BLaER1 (cell line): ENCODE data around the gene DDX51.

Experiments
- H3K27ac ChIP-seq: shearing (Covaris generic); formaldehyde crosslinking; 2 replicates; pipeline ENCODE4 v1.8.1; 2022
- H3K27me3 ChIP-seq: shearing (Covaris generic); formaldehyde crosslinking; 2 replicates; pipeline ENCODE4 v1.8.1; 2022
- H3K36me3 ChIP-seq: shearing (Covaris generic); formaldehyde crosslinking; 2 replicates; pipeline ENCODE4 v1.8.1; 2022
- H3K4me1 ChIP-seq: shearing (Covaris generic); formaldehyde crosslinking; 2 replicates; pipeline ENCODE4 v1.8.1; 2022
- H3K4me2 ChIP-seq: shearing (Covaris generic); formaldehyde crosslinking; 2 replicates; pipeline ENCODE4 v1.8.1; 2022
- H3K4me3 ChIP-seq: shearing (Covaris generic); formaldehyde crosslinking; 2 replicates; pipeline ENCODE4 v1.8.1; 2022
- H3K9ac ChIP-seq: shearing (Covaris generic); formaldehyde crosslinking; 2 replicates; pipeline ENCODE4 v1.8.1; 2022
- H3K9me3 ChIP-seq: shearing (Covaris generic); formaldehyde crosslinking; 2 replicates; pipeline ENCODE4 v1.8.1; 2022
- H4K20me1 ChIP-seq: shearing (Covaris generic); formaldehyde crosslinking; 2 replicates; pipeline ENCODE4 v1.8.1; 2022
- Cebpa-rat ChIP-seq: shearing (Covaris generic); IDR thresholded peaks from 2 replicates; pipeline ENCODE4 v1.8.1; 2022

The DDX51 gene

GRCh38 chr12:132187646-132188450 lies 43.7 kb upstream of the DDX51 start:
- H3K9ac ChIP-seq: peak overlapping the region; percentile 83
- peak overlapping the region; percentile 71 for H3K4me3 ChIP-seq
- no peaks in the 10 kb centered on the region for H3K9me3 ChIP-seq
- peaks cover 88% of the 10 kb centered on the region for H3K4me1 ChIP-seq
- TF ChIP-seq Cebpa-rat: no peak
- H3K27ac ChIP-seq: peak overlapping the region; percentile 54; the same call in 1 of the 2 replicates
- no peaks in the 10 kb centered on the region for H3K36me3 ChIP-seq
- H3K4me2 ChIP-seq: peak overlapping the region; percentile 99
- peaks cover 5% of the 10 kb centered on the region; the same call in 1 of the 2 replicates for H4K20me1 ChIP-seq
- H3K27me3 ChIP-seq: no peaks in the 10 kb centered on the region

- peaks cover 5% of the 10 kb centered on the region; the same call in 1 of the 2 replicates for H4K20me1 ChIP-seq
- no peaks in the 10 kb centered on the region for H3K36me3 ChIP-seq
- no peaks in the 10 kb centered on the region for H3K9me3 ChIP-seq
- H3K4me2 ChIP-seq: peak overlapping the region; percentile 99
- H3K27me3 ChIP-seq: no peaks in the 10 kb centered on the region
- H3K4me3 ChIP-seq: peak overlapping the region; percentile 71
- peak overlapping the region; percentile 54 for H3K9ac ChIP-seq
- no peak for TF ChIP-seq Cebpa-rat
- H3K4me1 ChIP-seq: peaks cover 88% of the 10 kb centered on the region
- H3K27ac ChIP-seq: peak overlapping the region; percentile 54
These were observed 42.9 kb upstream of the DDX51 start for GRCh38 chr12:132186857-132187620.

- peak overlapping the region; percentile 99 for H3K4me2 ChIP-seq
- H3K4me1 ChIP-seq: peaks cover 88% of the 10 kb centered on the region
- H3K9me3 ChIP-seq: no peaks in the 10 kb centered on the region
- no peaks in the 10 kb centered on the region for H3K36me3 ChIP-seq
- peaks cover 5% of the 10 kb centered on the region; the same call in 1 of the 2 replicates for H4K20me1 ChIP-seq
- no peaks in the 10 kb centered on the region for H3K27me3 ChIP-seq
- H3K9ac ChIP-seq: peak overlapping the region; percentile 54
- H3K4me3 ChIP-seq: peak overlapping the region; percentile 71
- no peak for TF ChIP-seq Cebpa-rat
- H3K27ac ChIP-seq: peak overlapping the region; percentile 54
These were observed 42.2 kb upstream of the DDX51 start for GRCh38 chr12:132186208-132186856.

- H3K4me2 ChIP-seq: peak overlapping the region; percentile 99
These were observed 41.6 kb upstream of the DDX51 start for GRCh38 chr12:132185705-132186104.

GRCh38 chr12:132182711-132183365 lies 38.7 kb upstream of the DDX51 start:
- Histone ChIP-seq H3K4me1 (peaks cover 97% of the 10 kb centered on the region), H3K4me2 (no peak overlapping the region; the same call in 1 of the 2 replicates), H3K27ac (no peak overlapping the region), H3K27me3 (no peaks in the 10 kb centered on the region), H3K9me3 (no peaks in the 10 kb centered on the region), H3K9ac (no peak overlapping the region), H3K4me3 (no peak overlapping the region), H4K20me1 (no peaks in the 10 kb centered on the region), H3K36me3 (no peaks in the 10 kb centered on the region)
- no peak for TF ChIP-seq Cebpa-rat

More at GRCh38 chr12:132185705-132186104, 41.6 kb upstream of the DDX51 start:
- TF ChIP-seq Cebpa-rat: no peak
- no peaks in the 10 kb centered on the region for H3K9me3 ChIP-seq
- no peaks in the 10 kb centered on the region for H3K36me3 ChIP-seq
- H3K4me1 ChIP-seq: peaks cover 88% of the 10 kb centered on the region
- peaks cover 5% of the 10 kb centered on the region; the same call in 1 of the 2 replicates for H4K20me1 ChIP-seq
- H3K4me3 ChIP-seq: peak overlapping the region; percentile 71
- no peaks in the 10 kb centered on the region for H3K27me3 ChIP-seq
- H3K9ac ChIP-seq: peak overlapping the region; percentile 54
- peak overlapping the region; percentile 54 for H3K27ac ChIP-seq

GRCh38 chr12:132182206-132182710 lies 38.1 kb upstream of the DDX51 start:
- no peaks in the 10 kb centered on the region for H3K9me3 ChIP-seq
- no peaks in the 10 kb centered on the region for H3K36me3 ChIP-seq
- H3K27me3 ChIP-seq: no peaks in the 10 kb centered on the region
- peaks cover 97% of the 10 kb centered on the region for H3K4me1 ChIP-seq
- H3K4me3 ChIP-seq: no peak overlapping the region
- TF ChIP-seq Cebpa-rat: no peak
- no peak overlapping the region for H3K27ac ChIP-seq
- peak overlapping the region; percentile 98; the same call in 1 of the 2 replicates for H3K4me2 ChIP-seq
- H4K20me1 ChIP-seq: no peaks in the 10 kb centered on the region
- H3K9ac ChIP-seq: no peak overlapping the region

GRCh38 chr12:132181570-132182200 lies 37.6 kb upstream of the DDX51 start:
- no peaks in the 10 kb centered on the region for H3K36me3 ChIP-seq
- peaks cover 97% of the 10 kb centered on the region for H3K4me1 ChIP-seq
- no peaks in the 10 kb centered on the region for H4K20me1 ChIP-seq
- H3K9me3 ChIP-seq: no peaks in the 10 kb centered on the region
- no peak overlapping the region for H3K27ac ChIP-seq
- H3K9ac ChIP-seq: no peak overlapping the region
- no peak overlapping the region for H3K4me3 ChIP-seq
- no peak for TF ChIP-seq Cebpa-rat
- no peaks in the 10 kb centered on the region for H3K27me3 ChIP-seq
- H3K4me2 ChIP-seq: peak overlapping the region; percentile 98

- no peak overlapping the region for H3K27ac ChIP-seq
- no peak overlapping the region for H3K9ac ChIP-seq
- no peaks in the 10 kb centered on the region for H3K36me3 ChIP-seq
- H3K4me2 ChIP-seq: peak overlapping the region; percentile 98
- H3K9me3 ChIP-seq: no peaks in the 10 kb centered on the region
- no peak overlapping the region for H3K4me3 ChIP-seq
- no peaks in the 10 kb centered on the region for H3K27me3 ChIP-seq
- no peak for TF ChIP-seq Cebpa-rat
- no peaks in the 10 kb centered on the region for H4K20me1 ChIP-seq
- peaks cover 97% of the 10 kb centered on the region for H3K4me1 ChIP-seq
These were observed 36.8 kb upstream of the DDX51 start for GRCh38 chr12:132180648-132181546.
